Measurements from ENCODE around the gene LANCL3. TPM values are rescaled to one million over a fixed set of nuclear protein-coding genes. Genes with fewer than 3 reads are reported as not detected.

The LANCL3 gene
- total RNA-seq, 1 experiment from 2014 or later: 0.26 TPM

DNA sequence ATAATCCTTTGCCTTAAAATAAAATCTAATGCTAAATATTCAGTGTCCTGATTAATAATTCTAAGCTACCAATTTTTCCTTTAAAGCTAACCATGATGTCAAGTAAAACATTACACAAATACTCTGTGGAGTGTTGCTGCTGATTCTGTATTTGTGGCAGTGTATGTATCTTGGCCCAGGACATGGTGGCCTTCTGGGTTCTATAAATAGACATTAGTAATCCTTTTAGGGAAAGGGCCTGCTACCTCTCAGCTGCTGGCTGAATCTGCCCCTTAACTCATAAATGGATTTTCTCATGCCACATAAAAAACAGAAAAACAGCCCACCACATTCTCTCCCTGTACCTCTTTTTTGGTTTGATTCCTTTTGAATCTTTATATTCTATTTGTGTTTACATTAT lies 113.0 kb downstream of the LANCL3 start:
- H3K4ac ChIP-seq (ENCODE audit: low read depth, low read length): no peak overlapping the region
- no peaks in the 10 kb centered on the region for H3K79me1 ChIP-seq (ENCODE audit: insufficient read depth, low read depth, low read length, poor library complexity, severe bottlenecking)
- no peak overlapping the region for H2BK5ac ChIP-seq (ENCODE audit: insufficient read length, low read length)
- no peak overlapping the region for H4K91ac ChIP-seq (ENCODE audit: insufficient read length, low read depth, low read length)
- no peak overlapping the region for H3K14ac ChIP-seq (ENCODE audit: insufficient read depth, low read length)
- no peak overlapping the region for H2AK5ac ChIP-seq (ENCODE audit: insufficient read length, low read length)
- H3K56ac ChIP-seq (ENCODE audit: insufficient read length, low read depth, low read length): no peak overlapping the region
- H3K4me3 Mint-ChIP-seq: no peak overlapping the region
- TF ChIP-seq, protein P1, sequence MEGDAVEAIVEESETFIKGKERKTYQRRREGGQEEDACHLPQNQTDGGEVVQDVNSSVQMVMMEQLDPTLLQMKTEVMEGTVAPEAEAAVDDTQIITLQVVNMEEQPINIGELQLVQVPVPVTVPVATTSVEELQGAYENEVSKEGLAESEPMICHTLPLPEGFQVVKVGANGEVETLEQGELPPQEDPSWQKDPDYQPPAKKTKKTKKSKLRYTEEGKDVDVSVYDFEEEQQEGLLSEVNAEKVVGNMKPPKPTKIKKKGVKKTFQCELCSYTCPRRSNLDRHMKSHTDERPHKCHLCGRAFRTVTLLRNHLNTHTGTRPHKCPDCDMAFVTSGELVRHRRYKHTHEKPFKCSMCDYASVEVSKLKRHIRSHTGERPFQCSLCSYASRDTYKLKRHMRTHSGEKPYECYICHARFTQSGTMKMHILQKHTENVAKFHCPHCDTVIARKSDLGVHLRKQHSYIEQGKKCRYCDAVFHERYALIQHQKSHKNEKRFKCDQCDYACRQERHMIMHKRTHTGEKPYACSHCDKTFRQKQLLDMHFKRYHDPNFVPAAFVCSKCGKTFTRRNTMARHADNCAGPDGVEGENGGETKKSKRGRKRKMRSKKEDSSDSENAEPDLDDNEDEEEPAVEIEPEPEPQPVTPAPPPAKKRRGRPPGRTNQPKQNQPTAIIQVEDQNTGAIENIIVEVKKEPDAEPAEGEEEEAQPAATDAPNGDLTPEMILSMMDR (conservative IDR thresholded peaks at IDR 0.05): no peak
- no peak overlapping the region for H3K18ac ChIP-seq (ENCODE audit: insufficient read length, low read depth, low read length)
- no peak overlapping the region for H3K27ac Mint-ChIP-seq
- no peak overlapping the region for H2BK12ac ChIP-seq (ENCODE audit: insufficient read length, low read depth, low read length)
- peaks cover 16% of the 10 kb centered on the region for H3K27me3 Mint-ChIP-seq (ENCODE audit: low read depth)
- H2AFZ ChIP-seq (ENCODE audit: low read length): no peak overlapping the region
- no peak overlapping the region for H3K9ac ChIP-seq (ENCODE audit: extremely low read depth, insufficient read length, low read length)
- no peaks in the 10 kb centered on the region for H3K79me2 ChIP-seq (ENCODE audit: insufficient read depth, low read length)
- H3K27ac ChIP-seq (ENCODE audit: insufficient read length, low read depth, low read length): no peak overlapping the region
- H4K5ac ChIP-seq (ENCODE audit: insufficient read length, low read depth, low read length): no peak overlapping the region
- peaks cover 47 to 51% of the 10 kb centered on the region in 2 experiments for H3K9me3 Mint-ChIP-seq
- H2BK20ac ChIP-seq (ENCODE audit: low read depth, low read length, poor library complexity, severe bottlenecking): no peak overlapping the region
- no peaks in the 10 kb centered on the region for H3K9me3 ChIP-seq (ENCODE audit: control insufficient read depth, low read depth, low read length)
- peaks cover 9 to 13% of the 10 kb centered on the region in 2 experiments; a peak in 3 of 4 replicates for H3K4me1 Mint-ChIP-seq
- no peak overlapping the region for H2BK120ac ChIP-seq (ENCODE audit: low read depth, low read length, poor library complexity, severe bottlenecking)
- H3K36me3 Mint-ChIP-seq (ENCODE audit: insufficient read depth in 1 of 3, low read depth in 3 of 3): peaks cover 0 to 2% (median 0%) of the 10 kb centered on the region in 3 experiments; a peak in 1 of 7 replicates
- H2BK15ac ChIP-seq (ENCODE audit: low read depth, low read length): no peak overlapping the region
- H3K23me2 ChIP-seq (ENCODE audit: insufficient read length, low read depth, low read length, poor library complexity, severe bottlenecking): no peaks in the 10 kb centered on the region
- H3T11ph ChIP-seq (ENCODE audit: low read length): no peak overlapping the region
- H4K8ac ChIP-seq (replicated peaks; ENCODE audit: insufficient read length, low read depth, low read length): no peak overlapping the region
- H3K27me3 ChIP-seq (ENCODE audit: insufficient read depth, low read length): peaks cover 6% of the 10 kb centered on the region; the same call in 1 of the 2 replicates
- H3K4me1 ChIP-seq (ENCODE audit: insufficient read depth, low read length): no peaks in the 10 kb centered on the region; the same call in 1 of the 2 replicates
- no peaks in the 10 kb centered on the region for H4K20me1 ChIP-seq (ENCODE audit: control insufficient read depth, insufficient read depth, insufficient read length)
- no peak overlapping the region for H3K23ac ChIP-seq (ENCODE audit: insufficient read length, low read depth, low read length)
- H3K4me2 ChIP-seq (ENCODE audit: insufficient read depth, insufficient read length, low read length): no peak overlapping the region
- DNase-seq: no peak
